ENCODE results near the gene EP300. TPM values are rescaled to one million over a fixed set of nuclear protein-coding genes. Genes with fewer than 3 reads are reported as not detected.

Gene EP300
- total and polyA plus RNA-seq, 2 of the 8 experiments (the other 6 are each of a cell fraction or from before 2014, with no cell fraction given) = 39.5 to 109 TPM

DNA sequence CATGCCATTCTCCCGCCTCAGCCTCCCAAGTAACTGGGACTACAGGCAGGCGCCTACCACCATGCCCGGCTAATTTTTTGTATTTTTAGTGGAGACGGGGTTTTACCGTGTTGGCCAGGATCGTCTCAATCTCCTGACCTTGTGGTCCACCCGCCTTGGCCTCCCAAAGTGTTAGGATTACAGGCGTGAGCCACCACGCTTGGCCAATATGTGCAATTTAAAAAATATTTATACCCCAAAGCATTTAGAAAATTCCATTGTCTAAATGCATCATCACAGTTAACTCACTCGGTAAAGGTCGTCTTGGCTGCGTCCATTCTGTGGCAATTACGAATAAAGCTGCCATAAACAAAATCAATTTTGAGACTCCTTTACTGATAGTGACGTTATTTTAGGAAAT lies 36.2 kb downstream of the EP300 start:
- CTCF ChIA-PET (ENCODE audit: partially characterized antibody) = no interaction called here

More for the DNA sequence above, 36.2 kb downstream of the EP300 start:
- no peak overlapping the region for H3K14ac ChIP-seq (ENCODE audit: insufficient read length)
- no peaks in the 10 kb centered on the region for H3K9me3 ChIP-seq (ENCODE audit: insufficient read depth in 2 of 2, low read depth in 1 of 2, low read length in 1 of 2)
- no peak for FAIRE-seq
- H3K9ac ChIP-seq (replicated peaks in 1 of 4; ENCODE audit: extremely low read depth in 1 of 4, low read depth in 3 of 4, low read length in 3 of 4) = no peak overlapping the region
- H3K4me1 ChIP-seq (replicated peaks in 1 of 4; ENCODE audit: control insufficient read depth in 3 of 4, insufficient read depth in 4 of 4, low read length in 3 of 4) = no peaks in the 10 kb centered on the region
- no peaks in the 10 kb centered on the region for H3K23me2 ChIP-seq (ENCODE audit: low read depth, low read length)
- no peak overlapping the region for H2BK15ac ChIP-seq (ENCODE audit: low read length)
- no peak overlapping the region for H2BK20ac ChIP-seq (ENCODE audit: low read length)
- no peak overlapping the region for H3K4me3 ChIP-seq (ENCODE audit: extremely low read depth in 1 of 4, insufficient read depth in 2 of 4, low read depth in 3 of 4, low read length in 4 of 4)
- DNase-seq (ENCODE audit: low read depth in 1 of 2, low spot score in 2 of 2) = no peak
- 98% methylated on average over 14 of the region's 14 CpGs; no CpG with 5 or more reads in 1 of the 2 experiments for WGBS, 2 experiments (ENCODE audit: extremely low coverage in 1 of 2, insufficient coverage in 1 of 2, insufficient read length in 1 of 2, insufficient replicate concordance in 2 of 2, low coverage in 1 of 2, low lambda C conversion rate in 2 of 2, missing lambda C conversion rate in 1 of 2)
- H4K8ac ChIP-seq (ENCODE audit: extremely low read depth, insufficient read depth, low read length) = no peak overlapping the region
- H3K4me2 ChIP-seq (ENCODE audit: insufficient read depth in 1 of 2, low read depth in 2 of 2, low read length in 2 of 2) = no peak overlapping the region
- no peak overlapping the region for H2BK120ac ChIP-seq (replicated peaks; ENCODE audit: low read depth, low read length)
- no peak overlapping the region for H2AFZ ChIP-seq (ENCODE audit: low read length)
- H4K20me1 ChIP-seq (replicated peaks in 1 of 2; ENCODE audit: control insufficient read depth in 1 of 2, insufficient read depth in 2 of 2, low read length in 2 of 2) = peaks cover 9% of the 10 kb centered on the region in 2 experiments
- no peaks in the 10 kb centered on the region for H3K27me3 ChIP-seq (replicated peaks in 1 of 4; ENCODE audit: control insufficient read depth in 3 of 4, extremely low read depth in 1 of 4, insufficient read depth in 3 of 4, low read length in 3 of 4)
- H3K23ac ChIP-seq (ENCODE audit: insufficient read length) = no peak overlapping the region
- no peak for TF ChIP-seq EGR1 (IDR thresholded peaks at IDR 0.05; ENCODE audit: borderline replicate concordance, low read depth, low read length)
- TF ChIP-seq CHD1 (IDR thresholded peaks at IDR 0.05; ENCODE audit: low read depth, low read length) = no peak
- TF ChIP-seq BCL11A (IDR thresholded peaks at IDR 0.05; ENCODE audit: low read depth in 2 of 2, low read length in 2 of 2) = no peak
- no peak for TF ChIP-seq KDM4A (IDR thresholded peaks at IDR 0.05; ENCODE audit: low read depth, low read length, severe bottlenecking)
- no peak for TF ChIP-seq KDM5A (IDR thresholded peaks at IDR 0.05; ENCODE audit: low read length)
- no peak for TF ChIP-seq HDAC2 (IDR thresholded peaks at IDR 0.05; ENCODE audit: borderline replicate concordance in 1 of 2, low read depth in 2 of 2, low read length in 2 of 2)
- no peak for TF ChIP-seq SP2 (IDR thresholded peaks at IDR 0.05; ENCODE audit: low read length)
- TF ChIP-seq SP1 (IDR thresholded peaks at IDR 0.05; ENCODE audit: low read depth, low read length) = no peak
- TF ChIP-seq SP4 (IDR thresholded peaks at IDR 0.05; ENCODE audit: low read length) = no peak
- no peak for TF ChIP-seq CREB1 (IDR thresholded peaks at IDR 0.05)
- no peaks in the 10 kb centered on the region for H3K79me1 ChIP-seq (ENCODE audit: low read depth, low read length)
- H3K18ac ChIP-seq (ENCODE audit: extremely low read depth, low read length) = no peak overlapping the region
- no peak overlapping the region for H3K4ac ChIP-seq (replicated peaks; ENCODE audit: insufficient read length, low read depth, low read length)
- H3K79me2 ChIP-seq (ENCODE audit: control insufficient read depth in 1 of 2, insufficient read depth in 2 of 2, low read length in 2 of 2) = peaks cover 0 to 40% of the 10 kb centered on the region in 2 experiments; a peak in 2 of 4 replicates
- no peak overlapping the region for H2BK12ac ChIP-seq (ENCODE audit: low read depth, low read length)
- H4K91ac ChIP-seq (replicated peaks; ENCODE audit: insufficient read length, low read length) = no peak overlapping the region
- no peak overlapping the region for H4K5ac ChIP-seq (ENCODE audit: insufficient read length, low read depth, low read length)
- POLR2A ChIA-PET (ENCODE audit: partially characterized antibody) = interaction anchor here (0.9 kb wide), 1 partner anchor 32 kb away, joined by 3 read pairs; no protein-coding TSS in a partner anchor
- no peak overlapping the region for H3K27ac ChIP-seq (ENCODE audit: low read depth, low read length)
- peaks cover 46 to 73% (median 65%) of the 10 kb centered on the region in 4 experiments for H3K36me3 ChIP-seq (ENCODE audit: control insufficient read depth in 2 of 4, insufficient read depth in 4 of 4, low read length in 3 of 4)
- H2BK5ac ChIP-seq (ENCODE audit: low read depth, low read length) = no peak overlapping the region
- no peak overlapping the region for H2AK5ac ChIP-seq (ENCODE audit: low read depth, low read length)
- no peak overlapping the region for H3K56ac ChIP-seq (replicated peaks; ENCODE audit: insufficient read length, low read depth, low read length)
